Stimulated activated CD8-positive, alpha-beta memory T cell treated with anti-CD3 and anti-CD28 coated beads, Interleukin-12 subunit alpha, Interleukin-12 subunit beta, amount 100 ng/mL, for 4 hours (primary cell): ENCODE measurements around the gene SKIDA1.
A peak's percentile ranks its signal among the peaks of the same experiment; 100 is the strongest.
"Not testable (repeated sequence)": the region's sequence is repeated elsewhere in the genome, so short reads cannot be mapped to it uniquely, and the experiment has no call there.

Experiments
- DNase-seq: peaks from one replicate; pipeline ENCODE4 v3.0.0-alpha.2; 2020; ENCODE audit warnings: low read depth

The SKIDA1 gene

GRCh38 chr10:21525367-21526187, at the start of gene SKIDA1:
SKIDA1 (minus strand) TSS chr10:21525682; CDS start chr10:21517822, 7,860 bp downstream.
- no peak for DNase-seq

DNA sequence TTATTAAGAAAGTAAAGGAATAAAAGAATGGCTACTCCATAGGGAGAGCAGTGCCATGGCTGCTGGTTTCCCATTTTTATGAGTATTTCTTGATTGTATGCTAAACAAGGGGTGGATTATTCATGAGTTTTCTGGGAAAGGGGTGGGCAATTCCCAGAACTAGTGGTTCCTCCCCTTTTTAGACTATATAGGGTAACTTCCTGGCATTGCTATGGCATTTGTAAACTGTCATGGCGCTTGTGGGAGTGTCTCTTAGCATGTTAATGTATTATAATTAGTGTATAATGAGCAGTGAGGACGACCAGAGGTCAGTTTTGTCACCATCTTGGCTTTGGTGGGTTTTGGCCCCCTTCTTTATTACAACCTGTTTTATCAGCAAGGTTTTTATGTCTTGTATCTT, 49.0 kb upstream of the SKIDA1 start:
- not testable (repeated sequence) for DNase-seq

GRCh38 chr10:21572578-21572977, 47.1 kb upstream of the SKIDA1 start:
- DNase-seq = no peak

GRCh38 chr10:21570761-21571521, 45.5 kb upstream of the SKIDA1 start:
- DNase-seq = no peak

- not testable (repeated sequence) for DNase-seq
These were observed 33.5 kb upstream of the SKIDA1 start for GRCh38 chr10:21558984-21559383.

- DNase-seq = no peak
These were observed 31.0 kb upstream of the SKIDA1 start for GRCh38 chr10:21556527-21556926.

DNA sequence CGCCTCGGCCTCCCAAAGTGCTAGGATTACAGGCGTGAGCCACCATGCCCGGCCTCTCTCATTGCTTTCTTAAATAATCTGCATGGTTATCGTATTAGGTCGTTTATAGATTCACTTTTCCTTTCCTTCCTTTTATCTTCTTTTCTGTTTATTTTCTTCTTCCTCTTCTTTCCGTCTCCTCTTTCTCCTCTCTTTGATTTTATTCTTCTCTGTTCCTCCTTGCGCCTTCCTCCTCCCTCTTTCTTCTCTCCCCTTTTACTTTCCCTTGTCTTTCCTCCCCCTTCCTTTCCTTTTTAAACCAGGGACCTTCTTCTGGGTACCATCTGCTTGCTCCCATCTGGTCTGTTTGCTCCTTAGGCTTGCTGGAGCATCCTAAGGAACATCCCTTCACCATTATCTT, 27.2 kb upstream of the SKIDA1 start:
- DNase-seq = no peak

DNA sequence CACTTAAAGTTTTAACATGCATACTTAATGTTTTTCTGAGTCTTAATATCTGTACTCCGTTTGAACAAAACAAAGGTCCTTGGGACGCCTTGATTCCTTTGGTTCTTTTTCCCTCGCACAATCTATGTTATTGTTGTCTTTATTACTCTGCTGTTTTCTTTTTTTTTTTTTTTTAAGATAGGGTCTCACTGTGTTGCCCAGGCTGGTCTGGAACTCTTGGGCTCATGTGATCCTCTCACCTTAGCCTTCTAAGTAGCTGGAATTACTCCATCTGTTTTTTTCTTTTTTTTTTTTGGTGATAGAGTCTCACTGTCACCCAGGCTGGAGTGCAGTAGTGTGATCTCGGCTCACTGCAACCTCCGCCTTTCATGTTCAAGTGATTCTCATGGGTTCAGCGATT, 21.8 kb upstream of the SKIDA1 start:
- DNase-seq = no peak

DNA sequence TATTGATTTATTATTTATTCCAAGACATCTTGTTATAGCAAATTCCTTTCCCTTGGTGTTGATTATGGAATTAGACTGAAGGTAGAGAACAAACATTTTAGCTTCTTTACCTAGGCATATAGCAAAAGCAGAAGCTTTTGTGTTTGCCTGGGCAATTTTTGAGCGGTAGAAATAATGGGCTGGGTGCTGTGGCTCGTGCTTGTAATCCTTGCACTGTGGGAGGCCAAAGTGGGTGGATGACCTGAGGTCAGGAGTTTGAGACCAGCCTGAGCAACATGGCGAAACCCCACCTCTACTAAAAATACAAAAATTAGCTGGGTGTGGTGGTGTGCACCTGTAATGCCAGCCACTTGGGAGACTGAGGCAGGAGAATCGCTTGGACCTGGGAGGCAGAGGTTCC, 15.2 kb upstream of the SKIDA1 start:
- DNase-seq = not testable (repeated sequence)

GRCh38 chr10:21536874-21537273, 11.4 kb upstream of the SKIDA1 start:
- DNase-seq = no peak

GRCh38 chr10:21535976-21536375, 10.5 kb upstream of the SKIDA1 start:
- not testable (repeated sequence) for DNase-seq

- no peak for DNase-seq
These were observed 10.0 kb upstream of the SKIDA1 start for GRCh38 chr10:21535494-21535965.

DNA sequence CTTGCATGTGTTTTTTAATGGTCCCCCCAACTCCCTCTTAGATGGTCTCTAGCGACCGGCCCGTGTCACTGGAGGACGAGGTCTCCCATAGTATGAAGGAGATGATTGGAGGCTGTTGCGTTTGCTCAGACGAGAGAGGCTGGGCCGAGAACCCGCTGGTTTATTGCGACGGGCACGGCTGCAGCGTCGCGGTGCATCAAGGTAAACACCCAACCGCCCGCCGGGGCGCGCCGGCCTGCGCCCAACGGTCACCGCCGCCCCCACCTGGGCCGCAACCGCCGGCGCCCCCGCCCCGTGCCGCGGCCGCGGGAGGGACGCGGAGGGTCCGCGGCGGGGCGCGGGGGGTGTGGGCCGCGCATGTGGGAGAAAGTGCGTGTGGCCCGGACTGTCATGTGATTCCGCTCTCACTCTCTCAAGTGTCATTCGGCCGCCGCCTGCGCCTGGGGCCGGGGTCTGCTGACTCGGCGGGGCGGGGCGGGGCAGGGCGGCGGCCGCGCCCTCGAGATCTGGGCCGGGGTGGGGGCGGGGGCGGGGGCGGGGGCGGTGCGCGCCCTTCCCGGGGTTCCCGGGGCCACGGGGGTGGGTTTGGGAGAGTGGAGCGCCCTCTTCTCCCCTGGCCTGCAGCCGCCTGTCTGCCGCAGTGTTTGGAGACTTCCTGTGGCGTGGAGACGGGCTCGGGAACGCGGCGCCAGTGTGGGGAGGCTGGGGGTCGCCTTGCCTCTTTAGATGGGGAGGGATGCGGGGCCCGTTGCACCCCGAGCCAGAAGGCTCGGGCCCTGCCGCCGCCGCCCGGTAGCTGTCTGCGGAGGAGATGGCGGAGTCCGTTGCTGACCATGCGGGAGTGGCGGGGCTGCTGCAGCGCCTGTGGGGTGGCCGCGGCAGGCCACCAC, 9.4 kb upstream of the SKIDA1 start:
- DNase-seq = no peak

DNA sequence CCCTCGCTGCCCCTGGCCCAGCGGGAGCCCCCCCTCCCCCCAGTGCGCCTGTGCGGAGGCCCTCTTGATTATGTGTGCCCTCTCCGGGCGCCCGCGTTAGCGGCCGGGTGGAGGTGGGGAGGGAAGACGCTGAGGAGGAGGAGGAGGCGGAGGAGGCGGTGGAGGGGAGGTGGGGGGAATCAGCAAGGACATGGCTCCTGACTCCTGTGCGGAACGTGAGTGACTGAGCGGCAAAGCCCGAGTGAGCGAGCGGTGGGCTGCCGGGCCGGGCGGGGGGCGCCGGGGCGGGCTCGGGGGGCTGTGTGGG, 8.8 kb upstream of the SKIDA1 start:
- DNase-seq = no peak

DNA sequence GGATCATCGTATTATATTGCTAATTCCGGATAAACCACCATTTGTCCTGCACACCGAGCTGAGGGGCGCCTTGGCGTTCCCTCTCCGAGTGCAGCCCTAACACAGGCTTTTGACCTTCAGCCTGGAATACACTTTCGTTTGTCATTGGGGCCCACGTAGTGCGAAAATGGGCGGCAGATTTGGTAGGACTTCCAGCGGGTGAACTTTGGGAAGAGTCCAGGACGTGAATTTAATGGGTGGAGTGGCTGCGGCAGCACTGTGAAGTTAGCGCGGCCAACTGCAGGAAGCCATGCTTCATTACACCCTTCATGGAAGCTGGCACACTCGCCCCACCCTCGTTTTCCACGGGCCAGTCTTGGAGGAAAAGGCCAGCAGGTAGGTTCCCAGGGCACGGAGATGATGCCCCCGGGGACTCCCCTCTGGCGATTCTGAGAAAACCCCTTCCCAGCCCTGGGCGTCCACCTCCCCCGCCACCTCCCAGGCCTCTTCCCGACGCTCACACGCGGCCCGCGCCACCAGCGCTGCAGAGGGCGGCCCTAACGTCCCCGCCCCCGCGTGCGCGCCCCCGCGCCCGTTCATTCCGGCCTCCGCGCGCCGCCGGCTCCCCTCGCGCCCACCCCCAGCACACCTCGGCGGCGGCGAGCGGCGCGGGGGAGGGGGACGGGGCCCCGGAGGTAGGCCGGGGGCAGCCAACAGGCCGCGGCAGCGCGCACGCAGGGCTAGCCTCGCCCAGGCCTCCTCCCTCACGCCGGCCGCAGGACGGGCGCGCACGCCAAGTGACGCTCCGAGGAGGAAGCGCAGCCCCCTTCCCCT, 8.2 kb upstream of the SKIDA1 start, which contains the start of gene MLLT10:
Gene MLLT10, plus strand, starts transcription at position 766 of the 813 bp plus-strand sequence. CDS start 413 bp downstream, outside the sequence.
- DNase-seq = peak; percentile 87

- no peak for DNase-seq
These were observed 7.4 kb upstream of the SKIDA1 start for GRCh38 chr10:21532694-21533466.

DNA sequence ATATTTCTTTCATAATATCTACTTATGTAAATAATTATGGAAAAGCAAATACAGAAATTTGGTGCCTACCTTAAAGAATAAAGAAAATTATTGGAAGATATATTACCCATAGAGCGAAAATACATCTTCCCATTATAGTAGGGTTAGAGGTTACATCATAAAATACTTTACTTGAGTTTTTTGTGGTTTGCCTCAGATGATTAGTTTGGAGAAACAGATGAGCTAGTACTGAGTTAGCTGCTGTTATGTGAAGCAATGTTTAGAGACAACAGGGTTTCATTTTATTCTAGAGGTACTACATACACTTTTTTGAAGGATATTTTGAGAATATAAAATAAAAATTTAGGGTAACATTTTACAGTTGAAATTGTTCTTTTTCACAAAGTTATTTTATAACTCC, 5.7 kb upstream of the SKIDA1 start:
- no peak for DNase-seq

DNA sequence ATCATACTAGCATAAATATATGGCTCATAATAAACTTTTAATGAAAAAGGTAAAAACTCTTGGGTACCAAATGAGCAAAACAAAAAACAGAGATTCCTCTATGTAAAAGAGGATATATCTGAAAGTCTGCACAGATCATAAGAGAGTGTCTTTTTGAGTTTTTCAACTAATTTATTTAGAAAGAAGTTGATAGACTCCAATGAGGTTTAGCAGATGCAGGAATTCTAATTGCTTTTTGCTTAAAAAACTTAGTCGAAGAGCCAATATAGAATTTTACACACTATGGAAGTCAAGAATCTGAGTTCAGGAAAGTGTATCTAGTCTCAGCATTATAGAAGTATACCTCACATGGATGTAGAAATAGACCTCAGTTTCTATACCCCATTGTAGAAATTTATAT, 5.2 kb upstream of the SKIDA1 start:
- DNase-seq = no peak

- no peak for DNase-seq
These were observed 4.7 kb upstream of the SKIDA1 start for GRCh38 chr10:21530168-21530567.
